GM12873 (cell line): ENCODE measurements around the gene BPIFA1.

Source experiments
- CTCF ChIP-seq: IDR thresholded peaks from 2 replicates; pipeline ENCODE4 v1.5.1; 2012; ENCODE audit warnings: low read depth, mild to moderate bottlenecking, moderate library complexity, low read length, control low read depth; ENCODE audit not compliant: insufficient read depth; ENCODE audit errors: missing control alignments

BPIFA1 gene

GRCh38 chr20:33291416-33291815 is 55.6 kb downstream of the BPIFA1 start:
- TF ChIP-seq CTCF: no peak

- TF ChIP-seq CTCF: peak; percentile 99
Measured at GRCh38 chr20:33291830-33292355, 56.1 kb downstream of the BPIFA1 start.
